Smooth muscle cell (in vitro differentiated cells): ENCODE measurements around the gene ORAI1. TPM values are rescaled to one million over a fixed set of nuclear protein-coding genes. Genes with fewer than 3 reads are reported as not detected.
"Not testable (repeated sequence)": the region's sequence is repeated elsewhere in the genome, so short reads cannot be mapped to it uniquely, and the experiment has no call there.

Experiments used
- DNase-seq: peaks from one replicate; lab custom pipeline; 2025; ENCODE audit not compliant: unreplicated experiment; lab: John Stamatoyannopoulos, UW
- H2AFZ ChIP-seq: fragments of 200-600 bp; sonication (generic); 2 replicates; pipeline ENCODE4 v1.6.0; 2016; ENCODE audit warnings: antibody characterized with exemption, low read depth, mild to moderate bottlenecking
- H3F3A ChIP-seq: fragments of 200-600 bp; sonication (generic); 2 replicates; pipeline ENCODE4 v1.6.0; 2017; ENCODE audit warnings: antibody characterized with exemption, low read depth
- H3K27ac ChIP-seq: fragments of 200-600 bp; sonication (generic); 2 replicates; pipeline ENCODE4 v1.5.1; 2016; ENCODE audit warnings: low read depth, mild to moderate bottlenecking
- H3K27me3 ChIP-seq: fragments of 200-600 bp; sonication (generic); 2 replicates; pipeline ENCODE4 v1.6.1; 2016; ENCODE audit warnings: low read depth, mild to moderate bottlenecking
- H3K36me3 ChIP-seq: fragments of 200-600 bp; sonication (generic); 2 replicates; pipeline ENCODE4 v1.5.1; 2016; ENCODE audit warnings: low read depth
- H3K4me1 ChIP-seq: fragments of 200-600 bp; sonication (generic); 2 replicates; pipeline ENCODE4 v1.5.1; 2016; ENCODE audit warnings: low read depth
- H3K4me2 ChIP-seq: fragments of 200-600 bp; sonication (generic); 2 replicates; pipeline ENCODE4 v1.6.0; 2016; ENCODE audit warnings: mild to moderate bottlenecking
- H3K4me3 ChIP-seq: fragments of 200-600 bp; sonication (generic); 2 replicates; pipeline ENCODE4 v1.5.1; 2016; ENCODE audit warnings: mild to moderate bottlenecking
- H3K79me2 ChIP-seq: fragments of 200-600 bp; sonication (generic); 2 replicates; pipeline ENCODE4 v1.6.0; 2016; ENCODE audit warnings: low read depth, mild to moderate bottlenecking
- H3K9ac ChIP-seq: fragments of 200-600 bp; sonication (generic); 2 replicates; pipeline ENCODE4 v1.6.0; 2016; ENCODE audit warnings: low read depth
- H3K9me3 ChIP-seq: fragments of 200-600 bp; sonication (generic); replicated peaks from 2 replicates; pipeline ENCODE4 v1.5.1; 2016; ENCODE audit warnings: low read depth
- H4K20me1 ChIP-seq: fragments of 200-600 bp; sonication (generic); 2 replicates; pipeline ENCODE4 v1.6.0; 2016; ENCODE audit warnings: low read depth
- WGBS: methylation state at CpG from one replicate; pipeline ENCODE4 v1.1.7; 2016; ENCODE audit warnings: low lambda C conversion rate; 5-methylcytosine and 5-hydroxymethylcytosine counted together
- polyA plus RNA-seq: library from polyadenylated mRNA; unstranded; fragments of >200 nt; fragmentation: Nextera tagmentation; extraction: Ambion mirVana; gene quantifications from 2 replicates; pipeline ENCODE4 v1.2.1, GENCODE V29; 2016
- total RNA-seq: library from RNA; depleted of rRNA; stranded (reverse); fragments of >200 nt; gene quantifications from 2 replicates; pipeline ENCODE4 v1.2.3, GENCODE V29; 2014
- TF ChIP-seq, protein P1 (sequence below): fragments of 200-600 bp; sonication (generic); IDR thresholded peaks from 2 replicates; pipeline ENCODE4 v1.5.1; 2017; ENCODE audit warnings: borderline replicate concordance, mild to moderate bottlenecking, antibody characterized with exemption; ENCODE audit not compliant: insufficient read depth, poor library complexity, severe bottlenecking

ORAI1 gene
- total and polyA plus RNA-seq, 2 experiments from 2014 or later, result 5.5 to 23.4 TPM

DNA sequence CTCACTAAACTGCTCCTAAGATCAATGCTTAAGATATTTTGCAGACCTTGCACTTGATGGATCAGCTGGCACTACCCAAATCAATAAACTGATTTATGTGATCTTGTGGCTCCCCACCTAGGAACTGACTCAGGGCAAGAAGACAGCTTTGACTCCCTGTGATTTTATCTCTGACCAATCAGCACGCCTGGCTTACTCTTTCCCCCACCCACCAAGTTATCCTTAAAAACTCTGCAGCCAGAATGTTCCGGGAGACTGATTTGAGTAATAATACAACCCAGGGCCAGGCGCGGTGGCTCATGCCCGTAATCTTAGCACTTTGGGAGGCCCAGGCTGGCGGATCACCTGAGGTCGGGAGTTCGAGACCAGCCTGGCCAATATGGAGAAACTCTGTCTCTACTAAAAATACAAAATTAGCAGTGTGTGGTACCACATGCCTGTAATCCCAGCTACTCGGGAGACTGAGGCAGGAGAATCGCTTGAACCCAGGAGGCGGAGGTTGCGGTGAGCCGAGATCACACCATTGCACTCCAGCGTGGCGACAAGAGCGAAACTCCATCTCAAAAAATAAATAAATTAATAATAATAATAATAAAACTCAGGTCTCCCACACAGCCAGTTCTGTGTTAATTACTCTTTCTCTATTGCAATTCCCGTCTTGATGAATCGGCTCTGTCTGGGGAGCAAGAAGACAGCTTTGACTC is 31.1 kb downstream of the ORAI1 start:
- Histone ChIP-seq H3K27me3 (no peaks in the 10 kb centered on the region), H4K20me1 (no peaks in the 10 kb centered on the region), H3K4me3 (no peak overlapping the region), H2AFZ (no peak overlapping the region), H3F3A (no peaks in the 10 kb centered on the region), H3K9me3 (no peaks in the 10 kb centered on the region), H3K36me3 (no peaks in the 10 kb centered on the region), H3K9ac (no peak overlapping the region), H3K27ac (no peak overlapping the region), H3K4me1 (peaks cover 14% of the 10 kb centered on the region), H3K4me2 (no peak overlapping the region), H3K79me2 (no peaks in the 10 kb centered on the region)
- WGBS, result 87% methylated on average over 18 of the region's 18 CpGs
- TF ChIP-seq, protein P1, sequence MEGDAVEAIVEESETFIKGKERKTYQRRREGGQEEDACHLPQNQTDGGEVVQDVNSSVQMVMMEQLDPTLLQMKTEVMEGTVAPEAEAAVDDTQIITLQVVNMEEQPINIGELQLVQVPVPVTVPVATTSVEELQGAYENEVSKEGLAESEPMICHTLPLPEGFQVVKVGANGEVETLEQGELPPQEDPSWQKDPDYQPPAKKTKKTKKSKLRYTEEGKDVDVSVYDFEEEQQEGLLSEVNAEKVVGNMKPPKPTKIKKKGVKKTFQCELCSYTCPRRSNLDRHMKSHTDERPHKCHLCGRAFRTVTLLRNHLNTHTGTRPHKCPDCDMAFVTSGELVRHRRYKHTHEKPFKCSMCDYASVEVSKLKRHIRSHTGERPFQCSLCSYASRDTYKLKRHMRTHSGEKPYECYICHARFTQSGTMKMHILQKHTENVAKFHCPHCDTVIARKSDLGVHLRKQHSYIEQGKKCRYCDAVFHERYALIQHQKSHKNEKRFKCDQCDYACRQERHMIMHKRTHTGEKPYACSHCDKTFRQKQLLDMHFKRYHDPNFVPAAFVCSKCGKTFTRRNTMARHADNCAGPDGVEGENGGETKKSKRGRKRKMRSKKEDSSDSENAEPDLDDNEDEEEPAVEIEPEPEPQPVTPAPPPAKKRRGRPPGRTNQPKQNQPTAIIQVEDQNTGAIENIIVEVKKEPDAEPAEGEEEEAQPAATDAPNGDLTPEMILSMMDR, result no peak
- no peak for DNase-seq

DNA sequence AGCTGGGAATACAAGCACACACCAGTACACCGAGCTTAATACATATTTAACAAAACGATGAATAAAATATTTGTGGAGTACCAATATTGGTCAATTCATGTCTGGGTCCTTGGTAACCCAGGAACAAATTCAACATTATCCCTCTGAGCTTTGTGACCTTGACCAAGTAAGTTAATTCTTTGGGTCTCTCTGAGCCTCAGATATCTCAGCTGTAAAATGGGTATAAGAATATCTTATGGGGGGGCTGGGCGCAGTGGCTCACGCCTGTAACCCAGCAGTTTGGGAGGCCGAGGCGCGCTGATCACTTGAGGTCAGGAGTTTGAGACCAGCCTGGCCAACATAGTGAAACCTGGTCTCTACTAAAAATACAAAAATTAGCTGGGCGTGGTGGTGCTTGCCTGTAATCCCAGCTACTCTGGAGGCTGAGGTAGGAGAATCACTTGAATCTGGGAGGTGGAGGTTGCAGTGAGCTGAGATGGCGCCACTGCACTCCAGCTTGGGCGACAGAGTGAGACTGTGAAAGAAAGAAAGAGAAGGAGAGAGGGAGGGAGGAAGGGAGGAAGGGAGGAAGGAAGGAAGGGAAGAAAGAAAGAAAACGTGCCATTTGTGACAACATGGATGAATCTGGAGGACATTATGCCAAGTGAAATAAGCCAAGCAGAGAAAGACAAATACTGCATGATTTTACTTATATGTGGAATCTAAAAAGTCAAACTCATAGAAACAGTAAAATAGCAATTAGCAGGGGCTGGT is 35.2 kb downstream of the ORAI1 start:
- not testable (repeated sequence) for H3K4me3 ChIP-seq, H3K27ac ChIP-seq, H3K9ac ChIP-seq, H4K20me1 ChIP-seq, H3K4me2 ChIP-seq, H3F3A ChIP-seq, H3K9me3 ChIP-seq, H3K36me3 ChIP-seq, H3K79me2 ChIP-seq, H3K27me3 ChIP-seq, DNase-seq, H2AFZ ChIP-seq
- 94% methylated on average over 11 of the region's 11 CpGs for WGBS
- peaks cover 14% of the 10 kb centered on the region for H3K4me1 ChIP-seq

DNA sequence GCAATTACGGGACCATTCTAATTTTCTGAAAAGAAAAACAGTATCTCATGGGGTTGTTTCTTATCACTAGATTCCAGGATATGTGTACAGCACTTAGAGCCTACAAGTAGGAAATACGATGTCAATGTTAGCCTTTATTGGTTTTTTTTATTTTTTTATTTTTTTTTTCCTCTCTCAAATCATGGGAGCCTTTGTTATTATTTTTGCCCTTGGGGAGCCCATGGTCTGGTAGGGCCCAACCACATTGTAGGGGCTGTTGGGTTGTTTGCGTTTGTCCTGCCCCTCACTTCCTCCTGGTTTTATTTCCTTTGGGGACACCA is 37.2 kb downstream of the ORAI1 start:
- Histone ChIP-seq H2AFZ (no peak overlapping the region), H3K4me2 (no peak overlapping the region), H3K36me3 (no peaks in the 10 kb centered on the region), H3K27me3 (no peaks in the 10 kb centered on the region), H3K27ac (no peak overlapping the region), H3K4me1 (peaks cover 12% of the 10 kb centered on the region), H3K9me3 (no peaks in the 10 kb centered on the region), H3F3A (no peaks in the 10 kb centered on the region), H4K20me1 (no peaks in the 10 kb centered on the region), H3K79me2 (no peaks in the 10 kb centered on the region), H3K4me3 (no peak overlapping the region), H3K9ac (no peak overlapping the region)
- no peak for DNase-seq
- TF ChIP-seq, protein P1, result no peak
- 94% methylated on average over 3 of the region's 3 CpGs for WGBS

GRCh38 chr12:121666829-121667228 is 40.5 kb downstream of the ORAI1 start:
- not testable (repeated sequence) for H3K27me3 ChIP-seq, H3K9me3 ChIP-seq, DNase-seq, H3K4me3 ChIP-seq, H3K4me1 ChIP-seq, H3K79me2 ChIP-seq, H3K4me2 ChIP-seq, H4K20me1 ChIP-seq, H3K27ac ChIP-seq, H2AFZ ChIP-seq, H3K36me3 ChIP-seq, H3F3A ChIP-seq, H3K9ac ChIP-seq
- WGBS, result 91% methylated on average over 6 of the region's 6 CpGs
